SH-SY5Y (cell line): ENCODE data around the gene RNF217.

Experiments used
- GATA2 ChIP-seq: IDR thresholded peaks from 2 replicates; pipeline ENCODE4 v1.6.1; 2011; ENCODE audit warnings: mild to moderate bottlenecking, low read depth, low read length
- GATA3 ChIP-seq: IDR thresholded peaks from 2 replicates; pipeline ENCODE4 v1.6.1; 2011; ENCODE audit warnings: low read depth, mild to moderate bottlenecking, low read length, moderate library complexity

DNA sequence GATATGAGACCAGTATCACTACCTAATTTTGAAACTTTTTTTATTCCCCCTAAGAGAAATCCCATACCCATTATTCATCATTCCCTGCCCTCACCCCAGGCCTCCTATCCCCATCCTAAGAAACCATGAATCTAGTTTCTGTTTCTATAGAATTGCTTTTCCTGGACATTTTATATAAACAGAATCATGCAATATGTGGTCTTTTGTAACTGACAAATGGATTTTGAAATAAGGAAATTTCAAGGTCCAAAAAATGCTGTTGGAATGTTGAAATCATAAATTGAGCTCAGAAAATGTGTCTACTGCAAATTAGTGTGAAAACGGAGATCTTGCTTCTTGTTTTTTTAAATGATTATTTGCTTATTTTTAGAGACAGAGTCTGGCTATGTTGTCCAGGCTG is 25.1 kb downstream of the RNF217 start:
- no peak for TF ChIP-seq GATA2
- no peak for TF ChIP-seq GATA3
